ENCODE data around the gene CENPA.

DNA sequence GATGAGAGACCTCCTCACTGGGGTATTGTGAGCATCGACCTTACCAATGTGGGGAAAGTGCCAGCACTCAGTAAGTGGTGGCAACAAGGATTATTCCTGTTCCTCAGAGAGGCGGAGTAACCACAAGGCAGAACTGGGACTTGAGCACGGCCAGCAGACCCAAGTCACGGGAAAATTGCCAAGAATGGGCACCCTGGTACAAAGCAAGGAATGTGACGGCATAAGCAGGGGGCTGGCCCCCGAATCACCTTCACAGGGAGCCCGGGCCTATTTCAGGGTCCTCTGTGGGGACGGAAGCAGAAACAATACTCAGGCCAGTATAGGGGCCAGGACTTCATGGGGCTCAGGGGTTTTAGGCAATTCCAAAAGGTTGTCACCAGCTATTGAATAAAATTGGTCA lies 25.4 kb downstream of the CENPA start:
- TF ChIP-seq CTCF (IDR thresholded peaks at IDR 0.05) (no peak), POLR2A (IDR thresholded peaks at IDR 0.05) (no peak)
